Activated T-helper 17 cell treated with anti-CD3 and anti-CD28 coated beads, Interleukin-2, amount 50 U/mL, for 72 hours (primary cell): Measurements from ENCODE around the gene RGS6. TPM values are rescaled to one million over a fixed set of nuclear protein-coding genes. Genes with fewer than 3 reads are reported as not detected.
A peak's percentile ranks its signal among the peaks of the same experiment; 100 is the strongest.

Experiments used
- ATAC-seq: fragments of 150-1000 bp; cut with Tn5 transposase; replicated peaks from 2 replicates; pipeline ENCODE4 v1.10.0; 2021; ENCODE audit warnings: mild to moderate bottlenecking, moderate library complexity
- H3K27ac Mint-ChIP-seq: one replicate; pipeline ENCODE4 v1.8.0; 2022; ENCODE audit warnings: mixed read lengths
- H3K27me3 Mint-ChIP-seq: one replicate; pipeline ENCODE4 v1.8.0; 2022; ENCODE audit warnings: mixed read lengths
- H3K36me3 Mint-ChIP-seq: one replicate; pipeline ENCODE4 v1.8.0; 2022; ENCODE audit warnings: low read depth, mild to moderate bottlenecking, mixed read lengths
- H3K4me1 Mint-ChIP-seq: one replicate; pipeline ENCODE4 v1.8.0; 2022; ENCODE audit warnings: mixed read lengths
- H3K4me3 Mint-ChIP-seq: one replicate; pipeline ENCODE4 v1.8.0; 2022; ENCODE audit warnings: mild to moderate bottlenecking, mixed read lengths
- H3K9me3 Mint-ChIP-seq: one replicate; pipeline ENCODE4 v1.8.0; 2022; ENCODE audit warnings: mixed read lengths
- total RNA-seq, 2 donors: library from RNA; stranded (reverse); gene quantifications; one replicate each; pipeline ENCODE4 v1.2.3, GENCODE V29; 2022

RGS6 gene
- total RNA-seq, 2 donors from 2014 or later, result 1.5 to 1.6 TPM

- Mint-ChIP-seq H3K36me3 (no peaks in the 10 kb centered on the region), H3K4me1 (no peaks in the 10 kb centered on the region), H3K27me3 (peaks cover 26% of the 10 kb centered on the region), H3K4me3 (no peak overlapping the region), H3K9me3 (no peaks in the 10 kb centered on the region), H3K27ac (no peak overlapping the region)
- no peak for ATAC-seq
Measured at GRCh38 chr14:72099566-72099965, 167.3 kb downstream of the RGS6 start.

DNA sequence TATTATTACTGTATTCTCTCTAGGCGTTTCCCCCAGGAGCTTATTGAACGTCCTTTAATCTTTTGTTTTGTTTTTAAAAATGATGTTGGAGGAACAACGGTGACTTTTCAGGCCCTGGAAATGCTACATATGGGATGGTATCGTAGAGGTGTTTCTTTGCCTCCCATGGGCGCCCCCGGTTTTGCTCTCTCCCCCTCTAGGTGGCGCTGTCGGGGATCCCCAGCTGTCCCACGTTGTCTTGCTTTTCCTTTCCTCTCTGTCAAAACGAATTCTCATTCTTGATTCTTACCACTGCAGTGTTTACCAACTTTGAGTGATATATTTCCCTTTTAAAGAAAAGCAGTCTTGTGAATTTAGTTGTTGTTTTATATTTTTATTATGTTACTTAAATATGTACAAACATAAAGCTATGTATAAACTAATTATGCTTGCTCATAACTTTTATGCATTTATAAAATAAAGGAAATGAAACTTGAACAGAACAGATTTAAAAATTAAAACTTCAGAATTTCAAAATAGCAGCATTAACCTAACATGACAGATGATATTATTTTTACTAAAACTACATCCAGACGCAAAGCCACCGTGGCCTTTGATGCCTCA is 171.9 kb downstream of the RGS6 start:
- Mint-ChIP-seq H3K27me3 (peaks cover 26% of the 10 kb centered on the region), H3K27ac (no peak overlapping the region), H3K4me3 (no peak overlapping the region), H3K9me3 (no peaks in the 10 kb centered on the region), H3K4me1 (no peaks in the 10 kb centered on the region), H3K36me3 (no peaks in the 10 kb centered on the region)
- peak; percentile 26 for ATAC-seq

GRCh38 chr14:72111911-72112310 is 179.7 kb downstream of the RGS6 start:
- no peak overlapping the region for H3K27ac Mint-ChIP-seq
- H3K36me3 Mint-ChIP-seq, result no peaks in the 10 kb centered on the region
- H3K4me1 Mint-ChIP-seq, result no peaks in the 10 kb centered on the region
- no peak overlapping the region for H3K4me3 Mint-ChIP-seq
- H3K9me3 Mint-ChIP-seq, result no peaks in the 10 kb centered on the region
- peaks cover 37% of the 10 kb centered on the region for H3K27me3 Mint-ChIP-seq
- ATAC-seq, result no peak

GRCh38 chr14:72118841-72119240 is 186.6 kb downstream of the RGS6 start:
- ATAC-seq, result no peak
- Mint-ChIP-seq H3K27ac (no peak overlapping the region), H3K27me3 (peaks cover 28% of the 10 kb centered on the region), H3K4me3 (no peak overlapping the region), H3K36me3 (no peaks in the 10 kb centered on the region), H3K4me1 (no peaks in the 10 kb centered on the region), H3K9me3 (no peaks in the 10 kb centered on the region)

GRCh38 chr14:72120315-72120714 is 188.1 kb downstream of the RGS6 start:
- H3K4me3 Mint-ChIP-seq, result no peak overlapping the region
- no peak overlapping the region for H3K27ac Mint-ChIP-seq
- peaks cover 19% of the 10 kb centered on the region for H3K27me3 Mint-ChIP-seq
- no peaks in the 10 kb centered on the region for H3K36me3 Mint-ChIP-seq
- H3K4me1 Mint-ChIP-seq, result no peaks in the 10 kb centered on the region
- ATAC-seq, result no peak
- H3K9me3 Mint-ChIP-seq, result no peaks in the 10 kb centered on the region

- Mint-ChIP-seq H3K9me3 (no peaks in the 10 kb centered on the region), H3K4me1 (peaks cover 5% of the 10 kb centered on the region), H3K36me3 (no peaks in the 10 kb centered on the region), H3K27me3 (peaks cover 14% of the 10 kb centered on the region), H3K4me3 (no peak overlapping the region), H3K27ac (no peak overlapping the region)
- ATAC-seq, result no peak
Measured at GRCh38 chr14:72123755-72124154, 191.5 kb downstream of the RGS6 start.

- no peak overlapping the region for H3K27ac Mint-ChIP-seq
- H3K9me3 Mint-ChIP-seq, result no peaks in the 10 kb centered on the region
Measured at GRCh38 chr14:72124171-72124570, 191.9 kb downstream of the RGS6 start.

DNA sequence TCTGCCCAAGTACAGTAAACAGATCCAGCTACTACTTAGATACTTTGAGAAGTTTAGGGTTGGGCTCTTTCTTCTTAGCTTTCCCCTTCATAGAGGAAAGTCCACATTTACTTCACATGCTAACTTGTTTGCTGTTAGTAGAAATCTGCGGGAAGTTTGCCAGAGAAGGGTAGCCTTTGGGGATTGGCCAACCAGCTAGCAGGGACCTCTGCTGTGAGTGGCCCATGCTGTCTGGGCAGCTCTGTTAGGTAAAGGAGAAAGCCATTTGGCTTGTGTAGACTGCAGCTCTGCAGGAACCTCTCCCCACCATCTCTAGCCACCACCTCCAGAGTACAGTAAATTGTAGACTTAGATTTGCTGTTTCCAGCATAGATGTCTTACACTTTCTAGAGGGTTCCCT is 193.9 kb downstream of the RGS6 start:
- H3K36me3 Mint-ChIP-seq, result no peaks in the 10 kb centered on the region
- no peaks in the 10 kb centered on the region for H3K9me3 Mint-ChIP-seq
- H3K4me3 Mint-ChIP-seq, result no peak overlapping the region
- H3K27ac Mint-ChIP-seq, result no peak overlapping the region
- peaks cover 5% of the 10 kb centered on the region for H3K4me1 Mint-ChIP-seq
- ATAC-seq, result no peak
- peaks cover 16% of the 10 kb centered on the region for H3K27me3 Mint-ChIP-seq

More at GRCh38 chr14:72124171-72124570, 191.9 kb downstream of the RGS6 start:
- no peaks in the 10 kb centered on the region for H3K36me3 Mint-ChIP-seq
- H3K4me1 Mint-ChIP-seq, result peaks cover 5% of the 10 kb centered on the region
- H3K27me3 Mint-ChIP-seq, result peaks cover 14% of the 10 kb centered on the region
- H3K4me3 Mint-ChIP-seq, result no peak overlapping the region
- no peak for ATAC-seq

- Mint-ChIP-seq H3K9me3 (no peaks in the 10 kb centered on the region), H3K27me3 (peaks cover 16% of the 10 kb centered on the region), H3K27ac (no peak overlapping the region), H3K36me3 (no peaks in the 10 kb centered on the region), H3K4me3 (no peak overlapping the region), H3K4me1 (peaks cover 5% of the 10 kb centered on the region)
- ATAC-seq, result no peak
Measured at GRCh38 chr14:72126561-72126960, 194.3 kb downstream of the RGS6 start.

GRCh38 chr14:72128629-72129028 is 196.4 kb downstream of the RGS6 start:
- ATAC-seq, result peak; percentile 29
- H3K9me3 Mint-ChIP-seq, result peaks cover 1% of the 10 kb centered on the region
- no peak overlapping the region for H3K4me3 Mint-ChIP-seq
- H3K27me3 Mint-ChIP-seq, result peaks cover 29% of the 10 kb centered on the region
- no peaks in the 10 kb centered on the region for H3K36me3 Mint-ChIP-seq
- no peak overlapping the region for H3K27ac Mint-ChIP-seq
- H3K4me1 Mint-ChIP-seq, result peaks cover 5% of the 10 kb centered on the region

GRCh38 chr14:72129291-72129690 is 197.1 kb downstream of the RGS6 start:
- Mint-ChIP-seq H3K4me1 (peaks cover 5% of the 10 kb centered on the region), H3K4me3 (no peak overlapping the region), H3K27ac (no peak overlapping the region), H3K9me3 (peaks cover 7% of the 10 kb centered on the region), H3K27me3 (peaks cover 35% of the 10 kb centered on the region), H3K36me3 (no peaks in the 10 kb centered on the region)
- no peak for ATAC-seq

- Mint-ChIP-seq H3K9me3 (no peaks in the 10 kb centered on the region), H3K4me3 (no peak overlapping the region), H3K36me3 (no peaks in the 10 kb centered on the region), H3K27ac (no peak overlapping the region), H3K4me1 (no peaks in the 10 kb centered on the region), H3K27me3 (peaks cover 18% of the 10 kb centered on the region)
- ATAC-seq, result no peak
Measured at GRCh38 chr14:72141084-72141483, 208.9 kb downstream of the RGS6 start.

DNA sequence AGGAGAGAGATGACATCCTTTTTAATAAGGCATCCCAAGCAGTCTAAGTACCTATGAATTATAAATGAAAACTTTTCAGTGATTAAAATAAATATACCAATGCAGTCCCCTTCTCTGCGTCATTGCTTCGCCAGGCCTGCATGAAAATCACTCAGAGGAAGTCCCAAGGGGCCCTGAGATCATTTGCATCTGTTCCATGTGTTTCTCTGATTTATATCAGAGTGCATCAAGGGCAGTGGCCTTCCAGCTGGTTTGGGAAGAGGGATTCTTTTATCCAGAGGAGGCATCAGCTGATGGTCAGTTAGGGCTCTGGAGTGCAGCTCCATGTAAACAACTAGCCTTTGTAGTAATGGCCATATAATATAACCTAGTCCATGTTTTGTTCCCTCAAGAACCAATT is 210.1 kb downstream of the RGS6 start:
- H3K36me3 Mint-ChIP-seq, result no peaks in the 10 kb centered on the region
- no peak overlapping the region for H3K4me3 Mint-ChIP-seq
- no peak for ATAC-seq
- H3K4me1 Mint-ChIP-seq, result no peaks in the 10 kb centered on the region
- H3K27me3 Mint-ChIP-seq, result peaks cover 19% of the 10 kb centered on the region
- peaks cover 6% of the 10 kb centered on the region for H3K9me3 Mint-ChIP-seq
- no peak overlapping the region for H3K27ac Mint-ChIP-seq

DNA sequence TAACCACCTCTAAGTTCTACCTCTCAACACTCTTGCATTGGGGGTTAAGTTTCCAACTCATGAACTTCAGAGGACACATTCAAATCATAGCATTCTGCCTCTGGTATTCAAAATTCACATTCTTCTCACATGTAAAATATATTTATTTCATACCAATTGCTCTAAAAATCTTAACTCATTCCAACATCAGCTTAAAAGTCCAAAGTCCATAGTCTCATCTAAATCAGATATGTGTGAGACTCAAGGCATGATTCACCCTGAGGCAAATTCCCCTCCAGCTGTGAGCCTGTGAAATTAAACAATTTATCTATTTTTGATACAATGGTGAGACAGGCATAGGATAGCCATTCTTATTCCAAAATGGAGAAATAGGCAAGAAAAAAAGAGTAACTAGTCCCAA is 214.0 kb downstream of the RGS6 start:
- Mint-ChIP-seq H3K4me3 (no peak overlapping the region), H3K9me3 (peaks cover 9% of the 10 kb centered on the region), H3K27ac (no peak overlapping the region), H3K27me3 (peaks cover 38% of the 10 kb centered on the region), H3K36me3 (no peaks in the 10 kb centered on the region), H3K4me1 (no peaks in the 10 kb centered on the region)
- ATAC-seq, result no peak

DNA sequence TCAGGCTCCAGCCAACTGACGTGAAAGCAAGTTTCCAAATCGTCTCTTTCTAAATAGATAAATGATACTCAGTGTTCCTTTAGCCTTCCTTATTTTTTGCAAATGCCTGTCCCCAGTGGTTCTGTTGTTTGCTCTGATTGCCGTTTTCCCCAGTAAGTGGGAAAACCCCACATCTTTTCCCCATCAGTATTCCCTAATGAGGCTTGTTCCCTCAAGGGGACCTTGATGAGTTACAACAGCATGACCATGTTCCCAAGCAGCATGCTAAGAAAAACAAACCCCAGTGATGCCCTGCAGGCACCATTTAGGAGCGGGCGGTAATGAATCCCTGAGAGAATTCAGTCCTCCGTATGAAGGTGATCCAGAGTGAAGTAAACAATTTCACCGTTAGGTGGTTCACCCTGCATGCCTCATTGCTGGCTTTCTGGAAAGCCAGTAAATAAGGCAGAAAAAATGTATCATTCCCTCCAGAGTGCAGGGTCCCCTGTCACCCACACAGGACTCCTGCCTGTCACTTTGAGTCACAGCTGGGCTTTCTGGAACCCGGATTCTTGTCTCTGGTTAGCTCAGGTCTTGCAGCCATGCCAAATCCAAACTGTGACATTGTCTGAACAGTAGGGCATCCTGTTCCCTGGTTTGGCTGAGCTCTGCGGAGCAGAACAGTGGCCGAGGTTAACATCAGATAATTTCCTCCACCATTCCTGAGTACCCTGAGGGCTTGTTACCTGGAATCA is 222.6 kb downstream of the RGS6 start:
- Mint-ChIP-seq H3K27me3 (peaks cover 28% of the 10 kb centered on the region), H3K4me1 (no peaks in the 10 kb centered on the region), H3K36me3 (no peaks in the 10 kb centered on the region), H3K27ac (peak overlapping the region; percentile 49), H3K9me3 (peaks cover 3% of the 10 kb centered on the region), H3K4me3 (no peak overlapping the region)
- ATAC-seq, result peak; percentile 68
